ENCODE data around the gene CAPN9.

- TF ChIP-seq, protein P1, sequence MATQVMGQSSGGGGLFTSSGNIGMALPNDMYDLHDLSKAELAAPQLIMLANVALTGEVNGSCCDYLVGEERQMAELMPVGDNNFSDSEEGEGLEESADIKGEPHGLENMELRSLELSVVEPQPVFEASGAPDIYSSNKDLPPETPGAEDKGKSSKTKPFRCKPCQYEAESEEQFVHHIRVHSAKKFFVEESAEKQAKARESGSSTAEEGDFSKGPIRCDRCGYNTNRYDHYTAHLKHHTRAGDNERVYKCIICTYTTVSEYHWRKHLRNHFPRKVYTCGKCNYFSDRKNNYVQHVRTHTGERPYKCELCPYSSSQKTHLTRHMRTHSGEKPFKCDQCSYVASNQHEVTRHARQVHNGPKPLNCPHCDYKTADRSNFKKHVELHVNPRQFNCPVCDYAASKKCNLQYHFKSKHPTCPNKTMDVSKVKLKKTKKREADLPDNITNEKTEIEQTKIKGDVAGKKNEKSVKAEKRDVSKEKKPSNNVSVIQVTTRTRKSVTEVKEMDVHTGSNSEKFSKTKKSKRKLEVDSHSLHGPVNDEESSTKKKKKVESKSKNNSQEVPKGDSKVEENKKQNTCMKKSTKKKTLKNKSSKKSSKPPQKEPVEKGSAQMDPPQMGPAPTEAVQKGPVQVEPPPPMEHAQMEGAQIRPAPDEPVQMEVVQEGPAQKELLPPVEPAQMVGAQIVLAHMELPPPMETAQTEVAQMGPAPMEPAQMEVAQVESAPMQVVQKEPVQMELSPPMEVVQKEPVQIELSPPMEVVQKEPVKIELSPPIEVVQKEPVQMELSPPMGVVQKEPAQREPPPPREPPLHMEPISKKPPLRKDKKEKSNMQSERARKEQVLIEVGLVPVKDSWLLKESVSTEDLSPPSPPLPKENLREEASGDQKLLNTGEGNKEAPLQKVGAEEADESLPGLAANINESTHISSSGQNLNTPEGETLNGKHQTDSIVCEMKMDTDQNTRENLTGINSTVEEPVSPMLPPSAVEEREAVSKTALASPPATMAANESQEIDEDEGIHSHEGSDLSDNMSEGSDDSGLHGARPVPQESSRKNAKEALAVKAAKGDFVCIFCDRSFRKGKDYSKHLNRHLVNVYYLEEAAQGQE (IDR thresholded peaks at IDR 0.05; ENCODE audit: low read depth): no peak
- TF ChIP-seq RAD21 (IDR thresholded peaks at IDR 0.05; ENCODE audit: low read depth) (no peak), EGR1 (IDR thresholded peaks at IDR 0.05) (no peak)
- TF ChIP-seq, protein P2, sequence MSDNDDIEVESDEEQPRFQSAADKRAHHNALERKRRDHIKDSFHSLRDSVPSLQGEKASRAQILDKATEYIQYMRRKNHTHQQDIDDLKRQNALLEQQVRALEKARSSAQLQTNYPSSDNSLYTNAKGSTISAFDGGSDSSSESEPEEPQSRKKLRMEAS (IDR thresholded peaks at IDR 0.05): no peak
Observed at GRCh38 chr1:230808281-230808872, 61.2 kb downstream of the CAPN9 start.

Data from Ishikawa (cell line).